NCI-H146 treated with DMSO at 0.1 percent for 48 hours (cell line): Measurements from ENCODE around the gene PTPRG.

Experiments
- DNase-seq: peaks from one replicate; lab custom pipeline; 2025; ENCODE audit not compliant: unreplicated experiment; lab: John Stamatoyannopoulos, UW

The PTPRG gene

DNA sequence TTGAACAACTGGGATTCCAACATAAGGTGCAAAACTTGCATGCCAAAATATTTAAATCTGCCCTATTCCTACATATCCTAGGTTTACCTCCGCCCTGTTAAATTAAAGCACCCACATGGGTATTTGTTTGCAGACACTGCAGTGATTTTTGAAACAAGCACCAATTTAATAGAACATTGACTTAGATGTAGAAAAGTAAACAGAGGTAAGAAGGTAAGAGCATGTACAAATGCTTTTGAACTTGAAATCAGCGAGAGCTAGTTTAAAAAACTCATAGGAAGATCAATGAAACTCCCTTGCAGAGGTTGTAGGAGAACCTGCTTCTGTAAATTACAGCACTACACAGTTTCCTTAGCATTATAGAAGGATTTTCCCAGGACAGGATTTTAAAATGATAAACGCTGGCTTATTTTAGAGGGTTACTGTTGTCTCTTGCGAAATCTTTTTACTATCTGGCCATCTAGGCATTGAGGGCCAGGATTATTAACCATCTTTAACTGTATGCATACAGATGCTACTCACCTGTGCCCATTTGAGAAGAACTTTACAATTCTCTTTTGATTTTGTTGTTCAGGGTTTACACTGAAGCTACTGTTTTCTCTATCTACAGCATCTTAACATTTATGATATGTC lies 527.2 kb downstream of the PTPRG start:
- no peak for DNase-seq

DNA sequence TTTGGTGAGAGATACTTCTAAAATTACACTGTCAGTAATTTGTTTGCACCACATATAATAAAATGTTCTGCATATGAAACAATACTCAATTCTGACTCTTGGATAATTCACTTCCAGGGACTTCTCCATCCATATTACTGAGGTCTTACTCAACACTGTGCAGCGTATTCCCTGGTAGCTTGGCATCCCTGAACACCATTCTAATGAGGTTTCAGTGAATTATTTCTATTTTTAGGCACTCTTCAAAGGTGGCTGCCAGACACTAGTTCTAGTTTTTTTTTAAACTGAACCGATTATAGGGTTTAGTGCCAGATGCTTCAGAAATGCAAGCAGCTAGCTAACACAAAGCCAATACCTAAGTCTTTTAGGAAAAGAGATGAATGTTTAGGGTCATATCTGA lies 528.7 kb downstream of the PTPRG start:
- no peak for DNase-seq

DNA sequence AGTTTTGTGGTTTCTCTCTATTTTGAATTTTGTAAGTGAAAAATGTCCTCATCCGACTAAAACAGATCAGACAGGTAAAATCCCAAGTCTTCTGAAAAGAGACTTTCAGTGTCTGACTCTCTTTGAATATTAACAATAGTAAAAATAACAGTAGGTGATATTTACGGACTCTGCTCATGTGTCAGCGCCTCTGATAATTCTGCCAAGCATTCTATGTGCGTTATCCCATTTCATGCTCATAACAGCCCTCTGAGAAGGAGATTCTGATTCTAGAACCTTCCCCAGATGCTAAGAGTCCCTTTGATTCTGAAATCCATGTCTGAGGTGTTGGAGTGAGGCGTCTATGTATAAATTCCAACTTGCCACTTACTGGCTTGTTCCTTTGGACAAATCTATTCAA lies 529.1 kb downstream of the PTPRG start:
- DNase-seq, result no peak

DNA sequence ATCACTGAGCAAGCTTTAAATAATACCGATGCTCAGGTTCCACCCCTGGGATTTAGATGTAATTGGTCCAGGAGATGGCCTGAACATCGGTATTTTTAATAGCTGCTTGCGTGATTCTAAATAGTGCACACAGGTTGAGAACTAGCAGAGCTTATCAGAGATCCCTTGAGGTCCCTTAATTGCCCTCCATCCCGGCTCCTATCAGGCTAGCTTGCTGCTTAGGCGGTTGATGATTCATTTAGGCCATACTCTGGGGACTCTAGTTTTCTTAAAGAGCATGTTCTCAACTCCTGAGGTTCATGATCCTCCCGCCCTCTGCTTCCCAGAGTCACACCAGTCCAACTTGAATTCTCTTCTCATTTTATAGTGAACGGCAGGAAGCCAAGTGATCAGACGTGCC lies 531.7 kb downstream of the PTPRG start:
- DNase-seq, result no peak

DNA sequence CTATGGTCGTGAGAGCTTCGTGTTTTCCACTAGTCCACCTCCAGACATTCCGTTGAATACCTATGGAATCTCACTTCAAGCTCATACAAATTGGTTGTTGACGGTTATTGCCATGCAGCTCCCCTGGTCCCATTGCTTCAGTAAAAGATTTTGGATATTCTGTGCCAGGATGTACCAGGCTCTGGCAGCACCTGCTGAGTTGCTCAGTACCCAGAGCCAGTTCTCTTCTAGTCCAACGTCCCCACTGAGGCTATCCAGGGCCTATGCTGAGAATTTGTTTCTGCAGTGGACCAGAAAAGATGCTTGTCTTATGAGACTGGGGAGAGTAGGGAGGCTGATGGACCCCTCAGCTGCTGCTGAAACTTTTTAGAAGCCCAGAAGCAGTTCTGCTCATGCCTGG lies 533.1 kb downstream of the PTPRG start:
- DNase-seq, result no peak

DNA sequence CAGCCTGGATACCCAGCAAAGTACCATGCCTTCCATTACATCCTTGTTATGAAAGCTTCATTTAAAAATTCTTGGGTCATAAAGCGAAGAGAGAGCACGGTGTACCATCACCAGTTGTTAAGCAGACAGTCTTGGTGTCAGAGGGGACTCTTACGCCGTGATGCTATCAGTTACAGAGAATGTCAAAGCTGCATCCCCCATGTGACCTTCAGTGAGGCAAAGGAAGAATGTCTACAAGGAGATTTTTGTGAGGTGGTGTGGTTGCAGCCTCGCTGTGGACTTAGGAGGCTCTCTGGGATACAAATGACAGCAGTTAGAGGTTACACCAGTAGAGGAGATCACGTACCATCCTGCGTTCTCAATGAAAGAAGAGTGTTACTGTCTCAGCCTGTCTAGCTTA lies 533.7 kb downstream of the PTPRG start:
- DNase-seq, result no peak

DNA sequence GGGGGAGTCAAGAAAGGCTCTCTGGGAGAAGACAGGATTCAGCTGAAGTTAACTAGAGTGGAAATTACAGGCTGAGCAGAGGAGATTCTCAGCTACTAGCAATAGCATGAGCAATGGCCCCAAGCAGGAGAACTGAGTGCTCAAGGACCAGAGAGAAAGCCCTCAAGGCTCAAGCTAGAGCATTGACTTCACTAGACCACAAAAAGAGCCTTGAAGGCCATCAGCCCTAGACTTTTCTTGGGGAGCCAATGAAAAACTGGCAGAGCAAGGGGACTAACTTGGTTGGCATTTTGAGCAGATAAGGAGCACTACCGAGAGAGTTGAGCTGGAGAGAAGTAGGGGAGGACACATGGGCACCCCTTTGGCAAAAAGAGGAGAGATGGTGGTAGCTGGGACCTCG lies 534.4 kb downstream of the PTPRG start:
- DNase-seq, result no peak

DNA sequence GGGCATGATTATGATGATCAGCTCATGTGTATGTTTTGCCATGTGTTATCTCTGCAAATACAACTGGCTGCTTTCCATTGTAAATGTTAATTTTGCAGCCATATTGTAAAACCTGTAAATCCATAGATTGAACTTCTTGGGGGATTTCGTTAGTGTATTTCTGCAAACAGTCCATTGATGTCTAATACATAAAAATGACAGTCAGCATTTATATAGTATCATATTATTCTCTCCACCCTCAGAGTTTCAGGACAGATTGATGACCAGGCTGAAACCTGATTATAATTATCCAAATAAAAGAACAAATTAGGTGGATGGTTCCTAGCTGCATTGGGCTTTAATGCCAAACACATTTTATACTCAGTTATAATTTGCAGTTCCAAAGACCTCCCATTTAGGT lies 535.1 kb downstream of the PTPRG start:
- DNase-seq, result no peak

DNA sequence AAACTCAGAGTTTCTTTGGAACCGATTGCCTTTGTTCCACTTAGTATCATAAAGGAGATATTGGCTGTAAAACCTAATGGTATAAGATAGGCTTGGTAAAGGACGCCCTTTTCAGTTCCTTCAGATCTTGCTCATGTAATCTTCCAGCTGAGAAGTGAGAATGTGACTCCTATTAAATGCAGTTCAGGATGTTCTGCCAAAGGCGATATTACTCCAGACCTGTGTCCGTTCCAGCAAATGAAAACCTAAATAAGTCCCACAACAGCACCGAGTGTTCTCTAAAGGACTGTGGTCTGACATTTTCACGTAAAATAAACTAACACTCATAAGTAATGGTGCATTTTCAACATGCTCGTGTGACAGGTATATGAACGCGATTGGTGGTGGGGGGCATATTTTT lies 535.8 kb downstream of the PTPRG start:
- DNase-seq, result no peak

DNA sequence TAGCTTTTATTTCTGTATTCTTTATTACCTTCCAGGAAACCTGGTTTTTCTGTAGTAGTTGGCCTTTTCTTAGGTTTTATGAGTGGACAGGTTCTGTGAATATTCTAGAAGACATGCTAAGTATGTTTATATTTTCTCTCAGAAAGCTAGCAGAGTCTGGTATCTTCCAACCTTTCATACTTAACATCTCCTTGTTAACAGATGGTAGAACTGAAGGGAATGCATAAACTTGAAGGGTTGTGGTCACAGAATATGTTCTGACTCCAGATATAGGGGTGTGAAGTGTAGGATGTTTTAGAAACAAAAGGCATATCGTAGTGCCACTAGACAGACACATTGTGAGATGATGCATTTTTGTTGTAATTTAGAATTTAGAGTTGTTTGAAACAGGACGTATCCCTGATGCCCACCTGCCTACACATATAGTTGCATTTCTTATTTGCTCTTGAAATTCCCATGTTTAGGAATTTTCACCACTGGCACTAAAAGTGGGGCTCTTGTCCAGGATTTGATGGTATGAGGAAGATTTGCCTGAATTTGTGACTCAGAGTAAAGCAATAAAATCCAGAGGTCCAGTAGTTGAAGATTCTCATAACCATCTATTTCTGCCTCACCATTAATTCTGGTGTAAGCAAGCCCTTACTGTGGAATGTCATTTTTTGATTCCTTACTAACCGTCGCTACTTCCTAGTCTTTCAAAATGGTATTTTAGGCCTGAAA lies 537.4 kb downstream of the PTPRG start:
- no peak for DNase-seq

DNA sequence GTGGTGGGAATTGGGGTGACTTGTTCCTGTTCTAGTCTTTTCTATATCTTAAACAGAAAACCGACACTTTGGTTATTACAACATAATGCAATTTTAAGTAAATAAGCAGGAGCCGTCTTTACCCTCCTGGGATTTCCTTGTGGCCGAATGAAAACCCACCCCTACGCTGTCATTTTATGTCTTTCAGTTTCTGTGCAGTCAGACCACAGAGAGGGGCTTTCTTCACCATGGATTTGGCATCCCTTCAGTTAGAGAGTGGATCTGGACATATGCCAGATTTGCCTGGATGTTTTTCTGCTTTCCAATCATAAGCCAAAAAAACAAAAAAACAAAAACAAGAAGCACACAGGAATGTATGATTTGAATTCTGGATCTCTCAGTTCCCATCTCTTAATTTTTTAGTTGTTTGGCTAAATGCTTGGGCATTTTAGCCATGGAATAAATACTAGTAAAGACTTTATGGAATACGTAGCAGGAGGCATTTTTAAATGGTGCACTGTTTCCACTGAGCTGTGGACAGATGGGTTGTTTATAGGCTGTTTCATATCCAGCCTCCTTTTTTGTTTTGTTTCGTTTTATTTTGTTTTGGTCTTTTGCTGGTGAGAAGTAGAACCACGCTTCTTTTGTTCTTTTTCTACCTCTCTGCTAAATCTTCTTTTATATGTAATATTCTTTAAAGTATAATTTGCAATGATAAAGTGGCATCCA lies 539.1 kb downstream of the PTPRG start:
- no peak for DNase-seq

DNA sequence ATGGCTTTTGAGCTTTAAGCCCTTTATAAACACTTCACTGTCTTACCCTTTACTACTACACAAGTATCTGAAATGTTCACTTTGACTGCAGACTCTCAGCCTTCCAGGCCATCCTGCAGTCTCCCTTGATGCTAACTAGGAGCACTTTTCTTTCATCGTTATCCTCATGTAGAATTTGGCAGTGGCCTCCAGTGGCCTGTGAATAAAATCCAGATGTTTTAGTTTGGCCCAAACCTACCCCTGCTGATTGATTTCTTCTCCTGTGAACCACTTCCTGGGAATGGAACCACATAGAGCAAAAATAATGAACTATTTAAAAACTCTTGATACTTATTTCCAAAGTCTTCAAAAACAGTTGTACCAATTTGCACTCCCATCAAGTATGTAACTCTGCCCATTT lies 540.1 kb downstream of the PTPRG start:
- DNase-seq, result no peak

DNA sequence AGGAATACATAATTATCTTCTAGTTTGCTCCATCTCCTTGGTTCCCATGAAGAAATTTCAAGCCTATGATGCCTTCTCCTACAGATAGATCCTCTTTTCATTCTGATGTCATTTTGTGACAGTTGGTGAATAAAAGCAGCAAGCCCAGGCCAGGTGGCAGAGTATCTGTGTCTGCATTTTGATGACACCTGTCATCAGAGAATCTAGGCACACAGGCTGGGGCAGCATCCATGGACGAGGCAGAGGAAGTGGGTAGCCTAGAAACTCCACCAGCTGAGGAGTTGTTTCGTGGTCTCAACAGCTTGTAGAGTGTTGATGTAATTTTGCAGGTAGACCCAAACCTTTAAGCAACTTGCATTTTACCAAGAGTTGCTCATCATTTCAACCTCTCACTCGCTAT lies 542.2 kb downstream of the PTPRG start:
- no peak for DNase-seq

DNA sequence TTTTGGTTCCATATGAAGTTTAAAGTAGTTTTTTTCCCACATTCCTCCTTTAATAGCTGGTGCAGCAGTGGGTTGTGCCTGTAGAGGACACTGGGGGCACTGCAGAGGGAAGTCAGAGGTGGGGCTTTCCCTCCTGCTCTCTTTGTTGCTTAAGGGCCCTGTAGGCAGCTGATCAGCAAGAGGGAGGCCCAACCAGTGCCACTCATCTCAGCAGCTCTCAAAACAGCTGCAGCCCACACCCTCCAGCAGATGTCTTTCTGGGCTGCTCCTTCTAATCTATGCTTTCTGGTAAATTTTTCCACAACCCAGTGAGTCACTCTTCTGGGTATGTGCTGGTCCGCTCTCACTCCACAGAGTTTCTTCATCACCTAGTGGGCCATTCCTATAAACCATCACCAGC lies 548.2 kb downstream of the PTPRG start:
- DNase-seq, result no peak

DNA sequence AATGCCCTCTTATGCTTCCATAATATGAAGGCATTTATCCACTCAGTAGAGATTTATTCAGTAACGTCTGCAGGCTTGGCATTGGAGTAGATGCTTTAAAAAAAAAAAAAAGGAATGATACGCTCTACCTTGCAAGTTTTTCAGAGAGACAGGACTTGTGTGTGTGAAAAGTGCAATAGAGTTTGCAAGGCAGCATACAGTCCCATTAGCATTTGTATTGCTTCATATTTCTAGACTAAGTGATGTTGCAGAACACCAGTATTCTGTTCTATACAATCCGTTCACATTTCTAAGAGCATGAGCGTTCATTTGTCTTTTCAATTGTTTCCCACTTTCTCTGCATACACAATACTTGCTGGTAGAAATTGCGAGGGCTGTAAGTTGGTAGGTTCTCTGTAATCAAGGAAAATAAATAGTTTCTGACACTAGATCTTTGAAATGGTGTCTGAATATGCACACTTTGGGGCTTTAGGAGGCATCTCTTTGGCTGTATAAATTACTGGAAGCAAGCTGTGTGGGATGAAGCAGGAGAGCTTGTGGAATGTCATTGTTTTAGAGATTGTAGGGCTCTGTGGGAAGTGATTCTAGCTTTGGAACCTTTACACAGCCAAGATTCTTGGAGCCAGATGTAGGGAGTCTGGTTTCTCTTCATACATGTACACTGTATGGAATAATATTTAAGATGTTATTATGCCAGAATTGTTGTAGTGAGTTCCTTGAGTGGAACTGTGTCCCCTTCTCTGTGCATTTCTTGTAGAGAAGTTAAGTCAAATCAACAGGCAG lies 549.3 kb downstream of the PTPRG start:
- no peak for DNase-seq

DNA sequence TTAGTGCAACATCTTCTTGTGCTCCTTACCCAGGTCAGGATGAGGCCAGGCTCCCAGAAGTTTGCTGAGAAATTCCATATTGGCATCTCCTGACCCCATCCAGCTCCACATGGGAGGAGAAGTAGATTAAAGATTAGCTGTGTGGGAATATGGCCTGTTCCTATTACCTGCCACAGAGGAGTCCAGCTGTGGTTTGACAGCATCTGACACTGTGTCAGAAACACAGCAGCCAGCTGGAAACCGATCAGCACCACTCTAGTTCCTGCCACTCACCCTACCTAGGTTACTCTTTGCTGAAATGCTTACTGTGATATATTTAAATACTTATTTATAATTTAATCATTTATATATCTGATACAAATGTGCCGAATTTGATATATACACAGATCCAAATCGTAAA lies 551.7 kb downstream of the PTPRG start:
- no peak for DNase-seq

DNA sequence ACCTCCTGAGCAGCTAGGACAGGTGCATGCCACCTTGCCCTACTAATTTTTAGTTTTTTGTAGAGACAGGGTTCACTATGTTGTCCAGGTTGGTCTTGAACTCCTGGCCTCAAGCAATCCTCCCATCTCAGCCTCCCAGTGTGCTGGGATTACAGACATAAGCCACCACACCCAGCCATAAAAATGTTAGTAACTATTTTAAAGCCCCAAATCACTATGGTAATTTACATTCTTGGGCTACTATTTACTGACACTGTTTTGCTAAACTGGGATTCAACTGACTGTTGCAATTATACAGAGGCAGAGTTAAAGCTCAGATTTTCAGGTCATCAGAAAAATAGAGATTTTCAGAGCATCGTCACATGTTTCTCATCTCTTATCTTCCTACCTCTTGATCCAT lies 553.4 kb downstream of the PTPRG start:
- DNase-seq, result no peak

DNA sequence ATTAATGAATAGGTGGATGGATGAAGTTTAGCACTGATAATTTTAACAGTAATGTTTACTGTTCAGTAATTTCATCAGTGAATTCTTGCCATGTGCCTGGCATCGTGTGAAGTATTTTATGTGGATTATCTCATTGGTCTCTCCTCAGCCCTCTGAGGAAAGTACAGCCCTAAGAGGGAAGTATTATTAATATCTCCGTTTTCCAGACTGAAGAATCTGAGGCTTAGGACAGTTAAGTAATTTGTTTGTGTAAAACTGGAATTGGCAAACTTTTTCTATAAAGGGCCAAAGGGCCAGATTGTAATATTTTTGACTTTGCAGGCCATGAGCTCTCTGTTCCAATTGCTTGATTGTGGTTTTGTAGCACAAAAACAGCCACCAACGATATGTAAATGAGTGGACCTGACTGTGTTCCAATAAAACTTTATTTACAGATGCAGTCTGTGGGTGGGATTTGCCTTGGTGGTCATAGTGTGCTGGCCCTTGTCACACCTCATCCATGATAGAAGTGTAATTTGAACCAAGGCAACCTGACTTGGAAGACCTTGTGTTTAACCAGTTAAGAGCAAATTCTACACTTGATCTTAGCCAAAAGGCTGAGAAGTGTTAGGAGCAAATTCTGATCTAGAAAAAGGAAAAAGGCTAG lies 556.7 kb downstream of the PTPRG start:
- DNase-seq, result no peak

DNA sequence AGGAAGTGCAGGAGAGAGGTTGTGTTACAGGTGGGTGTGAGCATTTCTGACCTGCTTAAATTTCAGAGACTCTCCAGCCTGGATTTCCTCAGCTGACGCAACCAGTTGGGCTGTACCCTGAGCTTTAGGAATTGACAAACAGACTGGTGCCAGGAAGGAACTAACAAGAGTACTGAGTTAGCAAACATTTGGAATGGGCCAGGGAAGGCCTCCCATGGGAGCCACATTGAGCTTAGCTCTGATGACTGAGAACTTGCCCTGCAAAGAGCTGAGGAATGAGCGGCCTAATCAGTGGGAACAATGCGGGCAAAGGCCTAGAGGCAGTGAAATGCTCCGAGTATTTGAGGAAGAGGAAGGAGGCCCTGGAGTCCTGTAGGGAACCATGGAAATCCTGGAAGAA lies 557.8 kb downstream of the PTPRG start:
- DNase-seq, result no peak

DNA sequence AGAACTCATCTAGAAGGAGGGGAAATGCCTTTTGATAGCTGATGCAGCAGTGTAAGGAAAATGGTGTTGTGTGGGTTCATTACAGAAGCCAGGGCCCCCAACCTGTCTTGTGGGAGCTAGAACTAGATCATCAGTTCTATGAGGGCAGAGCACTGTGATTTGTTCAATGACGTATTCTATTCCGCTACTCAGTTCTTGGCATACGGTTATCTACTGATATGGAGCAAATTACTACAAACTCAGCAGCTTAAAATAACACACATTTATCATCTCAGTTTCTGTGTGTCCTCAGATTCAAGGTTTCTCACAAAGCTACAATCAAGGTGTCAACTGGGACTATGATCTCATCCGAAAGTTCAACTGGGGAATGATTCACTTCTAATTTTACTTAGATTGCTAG lies 561.4 kb downstream of the PTPRG start:
- no peak for DNase-seq

DNA sequence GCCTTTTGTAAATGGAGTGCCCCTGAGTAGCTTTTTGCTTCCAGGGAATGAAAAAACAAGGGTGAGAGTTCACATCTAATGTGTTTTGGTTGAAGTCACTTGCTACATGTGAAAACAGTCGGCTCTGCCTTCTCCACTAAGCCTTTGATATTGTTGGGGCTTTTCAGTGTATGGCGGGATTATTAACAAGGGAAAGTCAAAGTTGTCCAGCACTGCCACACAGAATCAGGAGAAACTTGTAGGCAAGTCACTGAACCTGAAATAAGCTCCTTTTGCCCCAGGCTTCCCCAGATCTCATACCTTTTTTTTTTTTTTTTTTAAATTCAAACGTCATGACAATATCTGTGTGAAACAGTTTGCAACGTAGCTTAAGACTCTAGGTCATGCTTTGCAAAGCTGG lies 564.0 kb downstream of the PTPRG start:
- no peak for DNase-seq
